ENCODE measurements around the gene ALG3.
A peak's percentile ranks its signal among the peaks of the same experiment; 100 is the strongest.
"Not testable (repeated sequence)": the region's sequence is repeated elsewhere in the genome, so short reads cannot be mapped to it uniquely, and the experiment has no call there.

Gene ALG3

GRCh38 chr3:184275381-184275701, 26.6 kb upstream of the ALG3 start:
- no peak overlapping the region for H3K4me2 ChIP-seq (ENCODE audit: low read depth, low read length)
- no peaks in the 10 kb centered on the region for H3F3A ChIP-seq (ENCODE audit: insufficient read depth, low read length)
- no peak overlapping the region for H3K9ac ChIP-seq (ENCODE audit: low read length)
- H2AFZ ChIP-seq (ENCODE audit: low read length), result no peak overlapping the region
- H3K27me3 ChIP-seq (replicated peaks; ENCODE audit: insufficient read depth, low read length), result peaks cover 46% of the 10 kb centered on the region
- no peaks in the 10 kb centered on the region for H3K4me1 ChIP-seq (ENCODE audit: low read length)
- no peaks in the 10 kb centered on the region for H3K79me2 ChIP-seq (ENCODE audit: low read length)
- H3K36me3 ChIP-seq (replicated peaks; ENCODE audit: insufficient read depth, low read length), result no peaks in the 10 kb centered on the region
- no peaks in the 10 kb centered on the region for H3K9me2 ChIP-seq (replicated peaks; ENCODE audit: insufficient read depth, low read length)
- DNase-seq, result no peak
- no peak overlapping the region for H3K27ac ChIP-seq (ENCODE audit: low read length)
- no peaks in the 10 kb centered on the region for H3K9me3 ChIP-seq (replicated peaks; ENCODE audit: insufficient read depth, low read length)
- no peak for TF ChIP-seq CTCF (IDR thresholded peaks at IDR 0.05; ENCODE audit: low read length)
- no peak for TF ChIP-seq EZH2phosphoT487 (IDR thresholded peaks at IDR 0.05; ENCODE audit: low read length)
- peak; percentile 46 for TF ChIP-seq EZH2 (optimal IDR thresholded peaks at IDR 0.05; ENCODE audit: low read depth, low read length)
- H3K4me3 ChIP-seq (ENCODE audit: low read length), result no peak overlapping the region
- H4K20me1 ChIP-seq (ENCODE audit: insufficient read depth, low read length), result no peaks in the 10 kb centered on the region

GRCh38 chr3:184272269-184272668, 23.5 kb upstream of the ALG3 start:
- no peak overlapping the region for H2AFZ ChIP-seq (ENCODE audit: low read length)
- TF ChIP-seq EZH2phosphoT487 (IDR thresholded peaks at IDR 0.05; ENCODE audit: low read length) (no peak), CTCF (IDR thresholded peaks at IDR 0.05; ENCODE audit: low read length) (no peak), EZH2 (optimal IDR thresholded peaks at IDR 0.05; ENCODE audit: low read depth, low read length) (no peak)
- H3K4me3 ChIP-seq (ENCODE audit: low read length), result no peak overlapping the region
- no peaks in the 10 kb centered on the region for H4K20me1 ChIP-seq (ENCODE audit: insufficient read depth, low read length)
- no peak overlapping the region for H3K9ac ChIP-seq (ENCODE audit: low read length)
- no peaks in the 10 kb centered on the region for H3F3A ChIP-seq (ENCODE audit: insufficient read depth, low read length)
- no peaks in the 10 kb centered on the region for H3K79me2 ChIP-seq (ENCODE audit: low read length)
- peaks cover 25% of the 10 kb centered on the region for H3K27me3 ChIP-seq (replicated peaks; ENCODE audit: insufficient read depth, low read length)
- DNase-seq, result no peak
- H3K27ac ChIP-seq (ENCODE audit: low read length), result no peak overlapping the region
- no peaks in the 10 kb centered on the region for H3K9me2 ChIP-seq (replicated peaks; ENCODE audit: insufficient read depth, low read length)
- no peak overlapping the region for H3K4me2 ChIP-seq (ENCODE audit: low read depth, low read length)
- no peaks in the 10 kb centered on the region for H3K4me1 ChIP-seq (ENCODE audit: low read length)
- H3K36me3 ChIP-seq (replicated peaks; ENCODE audit: insufficient read depth, low read length), result no peaks in the 10 kb centered on the region
- H3K9me3 ChIP-seq (replicated peaks; ENCODE audit: insufficient read depth, low read length), result no peaks in the 10 kb centered on the region

GRCh38 chr3:184267249-184267648, 18.5 kb upstream of the ALG3 start:
- not testable (repeated sequence) for H2AFZ ChIP-seq (ENCODE audit: low read length); H3K9me3 ChIP-seq (replicated peaks; ENCODE audit: insufficient read depth, low read length); DNase-seq; H3K4me2 ChIP-seq (ENCODE audit: low read depth, low read length); H3F3A ChIP-seq (ENCODE audit: insufficient read depth, low read length); H3K79me2 ChIP-seq (ENCODE audit: low read length); H4K20me1 ChIP-seq (ENCODE audit: insufficient read depth, low read length); H3K4me1 ChIP-seq (ENCODE audit: low read length); H3K9ac ChIP-seq (ENCODE audit: low read length); H3K27ac ChIP-seq (ENCODE audit: low read length); H3K4me3 ChIP-seq (ENCODE audit: low read length); H3K36me3 ChIP-seq (replicated peaks; ENCODE audit: insufficient read depth, low read length); H3K9me2 ChIP-seq (replicated peaks; ENCODE audit: insufficient read depth, low read length)
- H3K27me3 ChIP-seq (replicated peaks; ENCODE audit: insufficient read depth, low read length), result peaks cover 17% of the 10 kb centered on the region

- Histone ChIP-seq H3K9me3 (replicated peaks; ENCODE audit: insufficient read depth, low read length) (no peaks in the 10 kb centered on the region), H4K20me1 (ENCODE audit: insufficient read depth, low read length) (peaks cover 7% of the 10 kb centered on the region), H3K4me1 (ENCODE audit: low read length) (peaks cover 10% of the 10 kb centered on the region), H3K27me3 (replicated peaks; ENCODE audit: insufficient read depth, low read length) (peaks cover 30% of the 10 kb centered on the region), H3K4me3 (ENCODE audit: low read length) (no peak overlapping the region), H3K4me2 (ENCODE audit: low read depth, low read length) (peak overlapping the region; percentile 94; the same call in 1 of the 2 replicates), H3K9ac (ENCODE audit: low read length) (no peak overlapping the region), H3K79me2 (ENCODE audit: low read length) (no peaks in the 10 kb centered on the region), H2AFZ (ENCODE audit: low read length) (no peak overlapping the region), H3K36me3 (replicated peaks; ENCODE audit: insufficient read depth, low read length) (no peaks in the 10 kb centered on the region), H3K27ac (ENCODE audit: low read length) (no peak overlapping the region), H3F3A (ENCODE audit: insufficient read depth, low read length) (peaks cover 7% of the 10 kb centered on the region), H3K9me2 (replicated peaks; ENCODE audit: insufficient read depth, low read length) (no peaks in the 10 kb centered on the region)
- no peak for DNase-seq
- no peak for TF ChIP-seq EZH2 (optimal IDR thresholded peaks at IDR 0.05; ENCODE audit: low read depth, low read length)
- TF ChIP-seq CTCF (IDR thresholded peaks at IDR 0.05; ENCODE audit: low read length), result no peak
- no peak for TF ChIP-seq EZH2phosphoT487 (IDR thresholded peaks at IDR 0.05; ENCODE audit: low read length)
These were observed 14.0 kb upstream of the ALG3 start for GRCh38 chr3:184262764-184263179.

All from MM.1S (cell line).